Midbrain (tissue), 1 donor: ENCODE data around the gene TFAP2E.

Source experiments
- DNase-seq: peaks from one replicate; lab custom pipeline; 2025; lab: John Stamatoyannopoulos, UW

TFAP2E gene

DNA sequence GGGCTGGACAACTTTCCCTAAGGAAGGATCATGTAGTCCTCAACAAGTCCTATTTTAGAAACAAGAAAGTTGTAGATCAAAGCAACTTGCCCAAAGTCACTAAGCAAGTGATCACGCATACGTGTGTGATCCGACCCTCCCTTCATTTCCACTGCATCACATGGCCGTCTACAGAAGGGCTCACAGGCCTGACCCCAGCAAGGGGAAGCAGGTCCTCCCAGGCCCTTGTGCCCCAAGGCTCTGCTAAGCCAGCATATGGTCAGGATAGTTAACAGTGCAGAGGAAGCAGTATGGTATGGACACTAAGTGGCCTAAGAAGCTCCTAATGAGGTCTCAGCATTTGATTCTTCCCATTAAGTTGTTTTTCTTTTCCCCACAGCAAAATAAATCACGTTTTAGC lies 24.8 kb downstream of the TFAP2E start:
- no peak for DNase-seq

DNA sequence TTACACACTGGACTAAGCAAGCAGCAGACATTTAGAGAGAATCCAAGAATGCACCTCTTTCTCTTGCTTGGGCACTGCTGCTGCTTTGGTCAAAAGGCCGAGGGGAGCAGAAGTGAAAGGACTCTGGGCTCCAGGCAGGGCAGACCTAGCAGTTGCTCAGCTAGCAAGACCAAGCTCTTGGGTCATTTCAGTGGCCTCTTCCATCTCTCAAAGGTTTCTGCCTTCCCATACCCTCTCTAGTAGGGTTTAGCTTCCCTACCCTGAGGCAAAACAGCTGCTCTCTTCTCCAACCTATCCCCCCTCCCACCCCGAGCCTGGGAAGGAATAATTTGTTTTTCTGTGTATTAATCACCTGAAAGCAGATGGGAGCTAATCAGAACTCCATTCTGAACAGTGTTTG lies 25.8 kb downstream of the TFAP2E start:
- no peak for DNase-seq

DNA sequence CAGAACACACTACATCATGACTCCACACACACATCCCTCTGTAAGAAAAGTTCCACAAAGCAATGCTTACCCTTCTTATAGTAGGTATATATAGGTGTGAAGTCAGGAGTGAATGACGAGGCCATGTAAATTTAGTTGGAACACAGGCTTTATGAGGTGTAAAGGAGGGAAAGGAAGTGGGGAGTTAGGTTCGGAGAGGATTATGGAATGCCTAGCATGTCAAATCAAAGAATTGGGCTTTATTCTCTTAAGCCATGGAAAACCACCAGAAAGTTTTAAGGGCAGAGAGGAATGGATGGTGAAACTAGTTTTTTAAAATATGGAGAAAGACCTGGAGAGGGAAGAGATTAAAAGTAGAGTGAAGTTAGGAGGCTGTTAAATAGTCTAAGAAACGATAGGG lies 26.3 kb downstream of the TFAP2E start:
- no peak for DNase-seq

DNA sequence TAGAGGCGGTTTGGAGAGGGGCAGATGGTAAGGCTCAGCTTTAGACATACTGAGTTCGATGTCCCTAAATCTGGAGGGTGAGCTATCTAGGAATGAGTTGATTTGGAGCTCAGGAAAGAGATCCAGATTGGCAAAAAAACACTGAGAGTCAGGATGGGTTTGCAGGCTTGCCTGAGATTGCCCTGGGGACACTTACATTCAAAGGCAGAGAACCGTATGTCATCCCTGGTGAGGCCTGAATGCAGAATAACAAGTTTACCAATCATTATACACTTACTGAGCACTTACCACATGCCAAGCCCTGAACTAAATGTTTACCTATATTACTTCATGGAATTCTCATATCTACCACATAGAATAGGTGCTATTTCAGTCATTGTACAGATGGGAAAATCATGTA lies 27.5 kb downstream of the TFAP2E start:
- no peak for DNase-seq

- peak; percentile 21 for DNase-seq
Measured at GRCh38 chr1:35603468-35603867, 30.4 kb downstream of the TFAP2E start.

DNA sequence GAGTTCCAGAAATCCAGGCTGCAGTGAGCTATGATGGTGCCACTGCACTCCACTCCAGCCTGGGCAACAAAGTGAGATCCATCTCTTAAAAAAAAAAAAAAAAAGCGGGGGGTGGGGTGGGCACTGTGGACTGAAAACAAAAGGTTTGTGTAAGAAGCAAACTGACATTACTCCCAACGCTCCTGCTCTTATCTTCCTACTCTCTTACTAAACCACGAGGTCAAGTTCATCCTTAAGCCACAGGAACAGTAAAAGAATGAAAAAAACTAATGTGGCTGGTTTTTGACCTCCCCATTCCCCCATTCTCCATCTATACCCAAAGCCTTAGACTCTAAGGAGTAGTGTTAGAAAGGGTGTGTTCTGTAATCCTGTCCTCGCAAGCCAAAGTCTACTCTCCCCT lies 30.8 kb downstream of the TFAP2E start:
- DNase-seq = no peak

- no peak for DNase-seq
Measured at GRCh38 chr1:35605071-35605866, 32.2 kb downstream of the TFAP2E start.

DNA sequence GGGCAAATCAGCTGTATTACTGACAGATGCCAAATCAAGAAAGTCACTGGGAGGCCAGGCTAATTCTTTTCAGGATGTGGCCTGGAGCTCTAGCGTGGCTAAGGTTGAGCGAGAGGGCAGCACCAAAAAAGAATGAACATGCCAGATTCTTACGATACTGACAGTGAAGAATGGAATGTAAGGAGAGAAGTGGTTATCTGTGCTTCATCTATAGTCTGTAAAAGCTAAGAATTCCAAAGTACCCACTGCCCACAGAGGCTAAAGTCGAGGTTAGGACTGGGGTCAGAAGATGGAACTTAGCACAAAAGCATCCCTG lies 32.7 kb downstream of the TFAP2E start:
- no peak for DNase-seq

DNA sequence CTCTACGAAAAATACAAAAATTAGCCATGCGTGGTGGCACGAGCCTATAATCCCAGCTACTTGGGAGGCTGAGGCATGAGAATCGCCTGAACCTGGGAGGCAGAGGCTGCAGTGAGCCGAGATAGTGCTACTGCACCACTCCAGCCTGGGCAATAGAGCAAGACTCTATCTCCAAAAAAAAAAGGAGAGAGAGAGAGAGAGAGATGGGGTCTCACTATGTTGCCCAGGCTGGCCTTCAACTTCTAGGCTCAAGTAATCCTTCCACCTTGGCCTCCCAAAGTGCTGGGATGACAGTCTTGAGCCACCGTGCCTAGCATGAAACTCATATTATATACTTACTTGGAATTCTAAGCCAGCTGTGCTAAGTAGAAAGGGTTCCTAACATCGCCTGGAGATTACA lies 38.5 kb downstream of the TFAP2E start:
- no peak for DNase-seq

GRCh38 chr1:35615440-35615839 lies 42.3 kb downstream of the TFAP2E start:
- no peak for DNase-seq

- no peak for DNase-seq
Measured at GRCh38 chr1:35619237-35620121, 46.4 kb downstream of the TFAP2E start.

DNA sequence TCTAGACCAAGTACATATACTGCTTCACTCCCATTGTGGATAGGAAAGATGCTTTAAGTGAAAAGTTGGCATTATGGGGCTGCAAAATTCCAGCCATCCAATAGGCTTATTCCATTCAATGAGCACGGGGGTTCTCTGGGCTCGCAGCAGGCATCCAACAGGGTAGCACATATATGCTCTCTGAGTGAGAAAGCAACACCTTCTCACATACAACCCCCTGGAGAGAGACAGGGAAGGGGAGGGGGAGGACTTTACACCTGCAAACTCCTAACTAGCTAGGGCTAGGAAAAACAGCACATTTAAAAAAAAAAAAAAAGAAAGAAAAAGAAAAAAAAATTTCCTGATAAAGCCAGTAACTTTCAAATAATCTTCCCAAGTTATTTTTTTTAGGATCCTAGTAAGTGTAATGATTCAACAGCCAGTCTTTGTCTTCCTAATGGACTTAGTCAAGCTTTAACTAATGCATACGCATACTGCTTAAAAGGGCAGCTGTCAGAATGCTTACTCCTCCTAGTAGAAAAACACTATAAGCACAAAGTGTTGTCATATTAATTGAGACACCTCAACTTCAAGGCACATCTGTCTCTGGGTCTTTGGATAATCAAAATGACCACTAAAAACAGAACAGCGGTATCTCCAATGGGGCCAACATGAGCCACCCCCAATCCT lies 49.5 kb downstream of the TFAP2E start:
- no peak for DNase-seq

- no peak for DNase-seq
Measured at GRCh38 chr1:35623832-35624231, 50.7 kb downstream of the TFAP2E start.

DNA sequence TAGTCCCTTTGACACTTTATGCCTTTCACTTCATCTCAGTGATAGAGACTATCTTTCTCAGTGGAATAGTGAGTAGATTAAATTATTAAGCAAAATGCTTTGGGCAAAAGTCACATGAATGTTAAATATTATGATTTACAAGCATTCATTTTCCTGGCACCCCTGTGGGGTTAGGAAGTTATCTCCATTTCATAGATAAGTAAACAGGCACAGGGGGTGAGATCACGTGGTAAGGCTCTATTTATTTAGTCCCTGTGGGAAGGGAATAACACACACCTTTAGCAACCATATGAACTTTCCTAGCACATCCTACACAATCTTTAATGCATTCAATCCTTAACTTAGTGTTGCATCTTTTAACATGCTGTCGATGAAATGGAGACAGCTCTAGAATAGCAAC lies 55.9 kb downstream of the TFAP2E start:
- DNase-seq = no peak

DNA sequence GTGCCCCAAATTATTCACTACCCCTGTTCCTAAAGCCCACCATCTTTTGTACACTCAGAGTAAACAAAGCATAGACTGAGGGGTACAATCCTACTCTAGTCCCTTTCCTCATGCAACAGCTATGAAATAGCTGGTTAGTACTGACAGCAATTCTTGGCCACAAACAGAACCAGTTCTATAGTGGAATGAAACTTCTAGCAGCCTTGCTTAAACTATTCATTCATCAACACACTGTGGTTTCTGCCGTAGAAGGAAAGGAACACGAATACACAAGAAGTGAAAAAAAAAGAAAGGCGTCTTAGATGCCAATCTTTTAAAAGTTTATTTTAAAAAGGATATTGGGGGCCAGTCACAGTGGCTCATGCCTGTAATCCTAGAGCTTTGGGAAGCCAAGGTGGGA lies 58.3 kb downstream of the TFAP2E start:
- no peak for DNase-seq

DNA sequence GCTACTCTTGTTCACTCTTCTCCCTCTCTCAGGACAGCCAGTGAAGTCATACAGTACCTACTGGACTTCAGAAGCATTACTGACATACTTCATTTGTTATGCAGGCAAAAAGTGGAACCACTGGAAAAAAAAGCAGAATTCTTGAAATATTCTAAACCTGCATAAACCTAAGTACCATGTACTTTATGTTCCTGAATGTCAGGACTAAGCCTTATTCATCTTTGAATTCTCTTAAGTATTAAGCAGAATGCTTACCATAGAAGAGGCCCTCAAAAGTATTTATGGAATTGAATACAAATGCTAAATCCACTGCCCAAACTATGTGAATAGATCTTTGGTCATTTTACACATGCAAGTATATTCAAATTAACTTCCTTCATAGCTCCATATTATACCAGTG lies 60.4 kb downstream of the TFAP2E start:
- DNase-seq = no peak

- DNase-seq = peak; percentile 23
Measured at GRCh38 chr1:35637401-35637809, 64.3 kb downstream of the TFAP2E start.

DNA sequence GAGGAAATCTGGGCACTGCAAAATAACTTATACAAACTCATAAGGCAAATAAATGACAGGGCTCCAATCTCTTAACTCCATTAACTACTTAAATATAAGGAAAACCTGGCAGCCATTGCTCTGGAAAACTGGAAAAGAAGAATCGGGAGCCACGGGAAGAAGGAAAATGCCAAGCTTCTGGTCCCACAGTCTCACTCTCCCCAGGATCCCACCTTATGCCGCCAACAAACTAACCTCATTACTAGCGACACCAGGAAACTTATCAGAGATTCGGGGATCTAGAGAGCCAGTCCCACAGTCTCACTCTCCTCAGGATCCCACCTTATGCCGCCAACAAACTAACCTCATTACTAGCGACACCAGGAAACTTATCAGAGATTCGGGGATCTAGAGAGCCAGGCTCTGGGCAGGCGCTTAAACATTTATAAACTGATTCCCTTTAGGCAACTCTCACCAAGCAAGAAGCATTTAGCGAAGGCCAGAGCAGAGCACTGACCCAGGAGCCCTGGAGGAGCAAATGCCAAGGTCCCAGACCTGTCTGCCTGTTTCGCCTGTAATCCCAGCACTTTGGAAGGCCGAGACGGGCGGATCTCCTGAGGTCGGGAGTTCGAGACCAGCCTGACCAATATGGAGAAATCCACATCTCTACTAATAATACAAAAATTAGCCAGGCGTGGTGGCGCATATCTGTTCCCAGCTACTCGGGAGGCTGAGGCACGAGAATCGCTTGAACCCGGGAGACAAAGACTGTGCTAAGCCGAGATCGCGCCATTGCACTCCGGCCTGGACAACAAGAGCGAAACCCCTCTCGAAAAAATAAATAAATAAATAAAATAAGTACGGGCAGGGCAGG lies 67.5 kb downstream of the TFAP2E start:
- DNase-seq = no peak

DNA sequence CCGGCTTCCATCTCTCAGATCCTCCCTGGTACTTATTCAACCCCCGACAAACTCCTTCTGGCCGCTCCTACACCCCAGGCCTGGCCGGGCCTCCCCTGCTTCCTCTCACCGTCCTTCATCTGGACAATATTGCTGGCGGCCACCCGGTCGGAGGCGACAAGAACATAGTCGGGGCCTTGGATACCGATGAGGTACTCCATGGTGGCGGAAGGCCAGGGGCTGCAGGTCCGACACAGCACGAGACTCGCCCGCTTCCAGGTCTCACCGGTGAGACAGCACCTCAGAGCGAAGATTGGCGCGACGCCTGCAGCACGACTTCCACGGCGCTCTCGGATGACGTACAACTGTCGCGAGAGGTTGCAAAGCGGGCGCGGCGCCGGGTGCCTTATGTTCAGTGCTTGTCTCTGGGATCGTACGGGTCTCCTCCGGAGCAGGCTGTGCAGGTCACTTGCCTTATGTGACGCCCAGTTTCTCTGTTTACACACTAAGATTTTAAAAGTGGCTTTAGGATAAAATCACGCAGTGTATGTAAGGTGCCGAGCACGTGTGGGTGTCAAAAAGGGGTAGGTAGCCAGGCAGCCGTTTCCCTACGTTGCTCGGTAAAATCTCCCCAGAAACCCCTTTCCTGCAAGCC lies 68.2 kb downstream of the TFAP2E start, which contains the start of gene PSMB2:
Gene PSMB2, minus strand, starts transcription at position 294 of the 634 bp plus-strand sequence. Its CDS starts 94 bp downstream, at position 200.
- DNase-seq = peak; percentile 95

- DNase-seq = no peak
Measured at GRCh38 chr1:35642471-35642955, 69.4 kb downstream of the TFAP2E start.

- no peak for DNase-seq
Measured at GRCh38 chr1:35644204-35644603, 71.1 kb downstream of the TFAP2E start.
